Common myeloid progenitor, CD34-positive (primary cell): ENCODE results near the gene RASAL2.

Source experiments
- CTCF ChIA-PET: fragments of 350-600 bp; sonication (Branson Sonifier 250); formaldehyde crosslinking; loops from one replicate; lab custom pipeline; 2021; ENCODE audit warnings: antibody characterized with exemption; lab: Charles Lee
- POLR2A ChIA-PET: fragments of 350-600 bp; sonication (Branson Sonifier 250); formaldehyde crosslinking; loops from one replicate; lab custom pipeline; 2021; ENCODE audit warnings: antibody characterized with exemption; lab: Charles Lee
- DNase-seq, 3 donors: peaks; one replicate each; pipeline versions ENCODE4 v3.0.0 to v3.0.0-alpha.2; 2013
- H3K27ac ChIP-seq, 2 experiments: 1 replicate in 1 of 2; 2 replicates in 1 of 2; pipeline ENCODE4 v1.7.0; 2013; ENCODE audit warnings: inconsistent platforms in 2 of 2, low read length in 2 of 2, mild to moderate bottlenecking in 2 of 2, low read depth in 1 of 2, moderate library complexity in 1 of 2; ENCODE audit not compliant: severe bottlenecking in 2 of 2, insufficient read depth in 1 of 2, poor library complexity in 1 of 2
- H3K27me3 ChIP-seq, 5 experiments: replicated peaks in 2 of 5; 1 replicate in 3 of 5; 2 replicates in 2 of 5; pipeline versions ENCODE4 v1.6.1 to v1.7.0; 2013; ENCODE audit warnings: low read length in 4 of 5, mild to moderate bottlenecking in 2 of 5, moderate library complexity in 2 of 5, inconsistent platforms in 1 of 5; ENCODE audit not compliant: insufficient read depth in 5 of 5, control insufficient read depth in 4 of 5
- H3K36me3 ChIP-seq, 4 experiments: 1 replicate in 2 of 4; 2 replicates in 2 of 4; pipeline versions ENCODE4 v1.6.1 to v1.7.0; 2013; ENCODE audit warnings: low read length in 3 of 4, control low read depth in 1 of 4, mild to moderate bottlenecking in 1 of 4; ENCODE audit not compliant: control insufficient read depth in 4 of 4, insufficient read depth in 4 of 4
- H3K4me1 ChIP-seq, 4 experiments: 1 replicate in 3 of 4; 2 replicates in 1 of 4; pipeline versions ENCODE4 v1.6.1 to v1.7.1; 2013; ENCODE audit warnings: low read length in 3 of 4, mild to moderate bottlenecking in 3 of 4, control low read depth in 1 of 4, inconsistent platforms in 1 of 4, moderate library complexity in 1 of 4; ENCODE audit not compliant: control insufficient read depth in 4 of 4, insufficient read depth in 4 of 4; ENCODE audit errors: control extremely low read depth in 1 of 4
- H3K4me3 ChIP-seq, 7 experiments: 1 replicate in 4 of 7; 2 replicates in 3 of 7; pipeline versions ENCODE4 v1.5.1 to v1.7.0; 2013; ENCODE audit warnings: mild to moderate bottlenecking in 7 of 7, low read length in 6 of 7, moderate library complexity in 6 of 7, inconsistent platforms in 2 of 7, low read depth in 2 of 7, control low read depth in 1 of 7; ENCODE audit not compliant: insufficient read depth in 4 of 7, control insufficient read depth in 1 of 7; ENCODE audit errors: extremely low read depth in 1 of 7
- H3K9me3 ChIP-seq, 5 experiments: 1 replicate in 4 of 5; 2 replicates in 1 of 5; pipeline versions ENCODE4 v1.6.1 to v1.7.1; 2013; ENCODE audit warnings: low read length in 4 of 5, mild to moderate bottlenecking in 2 of 5, inconsistent platforms in 1 of 5, low read depth in 1 of 5, moderate library complexity in 1 of 5; ENCODE audit not compliant: control insufficient read depth in 4 of 5, insufficient read depth in 2 of 5; ENCODE audit errors: control extremely low read depth in 1 of 5
- WGBS: methylation state at CpG from one replicate; pipeline ENCODE4 v1.1.5; 2013; ENCODE audit not compliant: insufficient coverage; 5-methylcytosine and 5-hydroxymethylcytosine counted together

The RASAL2 gene

DNA sequence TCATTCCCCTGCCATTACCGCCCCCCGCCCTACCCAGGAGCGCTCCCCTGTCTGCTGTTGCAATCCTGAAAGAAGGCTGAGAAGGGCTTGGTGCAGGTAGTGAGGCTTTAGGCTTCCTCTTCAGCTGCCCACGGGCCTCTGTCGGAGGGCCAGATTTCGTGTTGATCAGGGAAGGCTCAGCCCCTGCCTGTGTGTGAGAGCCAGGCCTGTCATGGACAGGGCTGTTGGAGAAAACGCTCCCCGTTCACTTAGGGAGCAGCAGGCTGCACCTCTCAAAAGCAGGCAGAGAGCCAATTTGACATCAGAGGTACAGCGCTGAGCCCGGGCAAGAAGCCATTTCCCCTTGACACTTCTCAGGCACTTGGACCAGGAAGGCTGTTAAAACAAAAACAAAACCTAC, 438.0 kb downstream of the RASAL2 start:
- H3K36me3 ChIP-seq, result no peaks in the 10 kb centered on the region
- peak overlapping the region in 2 of 7 experiments; percentile 5 to 8 for H3K4me3 ChIP-seq
- peak in 1 of 3 donors; percentile 4 for DNase-seq
- ChIA-PET POLR2A (no interaction called here), CTCF (interaction anchor here (0.5 to 5.1 kb wide), 12 partner anchors 10 to 485 kb away, joined by 3 to 37 read pairs (median 4); no protein-coding TSS in a partner anchor)
- H3K27me3 ChIP-seq, result no peaks in the 10 kb centered on the region
- H3K9me3 ChIP-seq, result no peaks in the 10 kb centered on the region
- 64% methylated on average over 10 of the region's 10 CpGs for WGBS
- H3K4me1 ChIP-seq, result peaks cover 0 to 7% (median 3%) of the 10 kb centered on the region in 4 experiments
- no peak overlapping the region for H3K27ac ChIP-seq

DNA sequence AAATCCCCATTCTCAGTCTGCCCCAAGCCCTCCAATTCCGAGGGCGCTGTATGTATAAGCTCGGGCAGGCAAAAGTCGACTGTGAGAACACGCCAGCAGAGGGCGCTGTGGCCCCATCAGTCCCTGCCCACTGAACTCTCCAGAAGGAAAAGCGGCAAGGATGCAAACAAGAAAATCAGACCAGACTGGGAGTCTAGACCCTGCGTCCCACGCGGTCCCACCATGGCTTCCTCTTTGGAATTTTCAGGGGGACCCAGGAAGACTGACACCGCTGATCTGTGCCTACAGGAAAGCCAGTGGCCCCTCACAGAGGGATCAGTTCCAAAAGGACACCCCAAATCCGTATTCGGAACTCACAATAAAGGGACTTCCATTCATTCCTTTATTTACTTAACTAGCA, 438.5 kb downstream of the RASAL2 start:
- Histone ChIP-seq H3K4me1 (peaks cover 0 to 7% (median 3%) of the 10 kb centered on the region in 4 experiments), H3K4me3 (peak overlapping the region in 1 of 7 experiments; percentile 5), H3K36me3 (no peaks in the 10 kb centered on the region), H3K27me3 (no peaks in the 10 kb centered on the region), H3K27ac (no peak overlapping the region), H3K9me3 (no peaks in the 10 kb centered on the region)
- POLR2A ChIA-PET, result no interaction called here
- CTCF ChIA-PET, result interaction anchor here (0.5 to 5.1 kb wide), 12 partner anchors 10 to 484 kb away, joined by 3 to 37 read pairs (median 4); no protein-coding TSS in a partner anchor
- DNase-seq, result peak; percentile 69 to 82 (median 74)
- WGBS, result 3% methylated on average over 11 of the region's 13 CpGs

DNA sequence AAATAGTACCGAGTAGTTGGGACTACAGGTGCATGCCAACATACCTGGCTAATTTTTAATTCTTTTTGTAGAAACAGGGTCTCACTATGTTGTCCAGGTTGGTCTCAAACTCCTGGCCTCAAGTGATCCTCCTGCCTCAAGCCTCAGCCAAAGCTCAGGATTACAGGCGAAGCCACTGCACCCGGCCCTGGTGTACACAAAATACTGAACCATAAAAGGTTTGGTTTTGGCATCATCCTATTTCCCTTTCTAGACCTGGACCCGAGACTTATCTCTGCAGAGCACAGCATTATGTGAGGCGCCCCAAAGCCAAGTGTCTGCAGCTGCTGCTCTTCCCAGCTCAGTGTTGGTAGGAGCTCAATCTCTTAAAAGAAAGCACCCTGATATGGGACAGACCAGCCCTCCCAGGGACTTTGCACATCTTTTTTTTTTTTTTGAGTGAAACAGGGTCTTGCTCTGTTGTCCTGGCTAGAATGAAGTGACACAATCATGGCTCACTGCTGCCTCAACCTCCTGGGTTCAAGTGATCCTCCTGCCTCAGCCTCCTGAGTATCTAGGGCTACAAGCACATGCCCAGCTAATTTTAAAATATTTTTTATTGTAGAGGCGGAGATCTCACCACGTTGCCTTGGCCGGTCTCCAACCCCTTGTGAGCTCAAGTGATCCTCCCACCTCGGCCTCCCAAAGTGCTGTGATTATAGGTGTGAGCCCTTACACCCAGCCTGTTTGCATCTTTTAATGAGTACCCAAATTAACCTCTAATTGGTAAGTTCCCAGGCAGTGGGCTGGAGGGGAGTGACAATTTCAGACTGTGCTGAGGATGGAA, 439.4 kb downstream of the RASAL2 start:
- no peak for DNase-seq
- no peak overlapping the region for H3K4me3 ChIP-seq
- no peaks in the 10 kb centered on the region for H3K36me3 ChIP-seq
- H3K27ac ChIP-seq, result no peak overlapping the region
- H3K9me3 ChIP-seq, result no peaks in the 10 kb centered on the region
- no peaks in the 10 kb centered on the region for H3K27me3 ChIP-seq
- ChIA-PET POLR2A (interaction anchor here (0.6 kb wide), 1 partner anchor 106 kb away, joined by 3 read pairs; no protein-coding TSS in a partner anchor), CTCF (interaction anchor here (0.6 to 5.1 kb wide), 11 partner anchors 9 to 906 kb away, joined by 3 to 37 read pairs (median 3); no protein-coding TSS in a partner anchor)
- peaks cover 0 to 7% (median 3%) of the 10 kb centered on the region in 4 experiments for H3K4me1 ChIP-seq
- 86% methylated on average over 8 of the region's 9 CpGs for WGBS
